Cerebellar cortex (tissue), 1 donor: ENCODE data around the gene GATA6.
"Not testable (repeated sequence)": the region's sequence is repeated elsewhere in the genome, so short reads cannot be mapped to it uniquely, and the experiment has no call there.

Experiments used
- DNase-seq: peaks from one replicate; pipeline ENCODE4 v3.0.0-alpha.2; 2015; ENCODE audit warnings: low spot score

The GATA6 gene

GRCh38 chr18:22182884-22183697 is 13.7 kb downstream of the GATA6 start:
- no peak for DNase-seq

- no peak for DNase-seq
Measured at GRCh38 chr18:22183698-22184170, 14.3 kb downstream of the GATA6 start.

- DNase-seq = not testable (repeated sequence)
Measured at GRCh38 chr18:22184573-22184972, 15.2 kb downstream of the GATA6 start.

GRCh38 chr18:22185273-22185672 is 15.9 kb downstream of the GATA6 start:
- DNase-seq = no peak

- DNase-seq = no peak
Measured at GRCh38 chr18:22185771-22186386, 16.5 kb downstream of the GATA6 start.

- no peak for DNase-seq
Measured at GRCh38 chr18:22186484-22186971, 17.1 kb downstream of the GATA6 start.

GRCh38 chr18:22188559-22189267 is 19.3 kb downstream of the GATA6 start:
- no peak for DNase-seq

- no peak for DNase-seq
Measured at GRCh38 chr18:22189449-22190166, 20.2 kb downstream of the GATA6 start.

GRCh38 chr18:22191346-22191695 is 21.9 kb downstream of the GATA6 start:
- DNase-seq = no peak

- DNase-seq = no peak
Measured at GRCh38 chr18:22191923-22192322, 22.5 kb downstream of the GATA6 start.

- no peak for DNase-seq
Measured at GRCh38 chr18:22193466-22193865, 24.1 kb downstream of the GATA6 start.

GRCh38 chr18:22194151-22194598 is 24.8 kb downstream of the GATA6 start:
- no peak for DNase-seq

- DNase-seq = no peak
Measured at GRCh38 chr18:22195052-22195451, 25.7 kb downstream of the GATA6 start.

- not testable (repeated sequence) for DNase-seq
Measured at GRCh38 chr18:22196943-22197342, 27.6 kb downstream of the GATA6 start.

- DNase-seq = no peak
Measured at GRCh38 chr18:22197668-22198067, 28.3 kb downstream of the GATA6 start.

GRCh38 chr18:22198163-22198562 is 28.8 kb downstream of the GATA6 start:
- DNase-seq = no peak

GRCh38 chr18:22199005-22199404 is 29.6 kb downstream of the GATA6 start:
- DNase-seq = no peak

- no peak for DNase-seq
Measured at GRCh38 chr18:22200611-22201225, 31.3 kb downstream of the GATA6 start.

- DNase-seq = no peak
Measured at GRCh38 chr18:22203035-22203434, 33.6 kb downstream of the GATA6 start.

GRCh38 chr18:22203536-22204213 is 34.3 kb downstream of the GATA6 start:
- no peak for DNase-seq

- DNase-seq = no peak
Measured at GRCh38 chr18:22204214-22204536, 34.8 kb downstream of the GATA6 start.
